NB4 (cell line): ENCODE data around the gene PTGS1.

Experiments used
- CTCF ChIP-seq: IDR thresholded peaks from one replicate; pipeline ENCODE4 v1.5.1; 2012; ENCODE audit warnings: low read depth, low read length
- POLR2A ChIP-seq: IDR thresholded peaks from 2 replicates; pipeline ENCODE4 v1.6.1; 2011; ENCODE audit warnings: mild to moderate bottlenecking; ENCODE audit not compliant: insufficient read length; ENCODE audit errors: extremely low read depth

- TF ChIP-seq CTCF (no peak), POLR2A (no peak)
These were observed 18.4 kb downstream of the PTGS1 start for GRCh38 chr9:122389195-122389594.
